DOHH2 (cell line): Measurements from ENCODE around the gene DOHH.

ENCODE experiments used
- H3F3A ChIP-seq: fragments of 200-600 bp; sonication (generic), shearing (Covaris generic); 2 replicates; pipeline ENCODE4 v1.6.0; 2016; ENCODE audit warnings: antibody characterized with exemption, mild to moderate bottlenecking; ENCODE audit not compliant: control insufficient read depth, insufficient read depth
- H3K27ac ChIP-seq: fragments of 200-600 bp; sonication (generic); 2 replicates; pipeline ENCODE4 v1.5.1; 2014; ENCODE audit warnings: low read depth, mild to moderate bottlenecking, low read length, moderate library complexity
- H3K27me3 ChIP-seq: fragments of 200-600 bp; sonication (generic); 2 replicates; pipeline ENCODE4 v1.6.1; 2014; ENCODE audit warnings: mild to moderate bottlenecking, low read length, mixed read lengths; ENCODE audit not compliant: control insufficient read depth
- H3K36me3 ChIP-seq: fragments of 200-600 bp; sonication (generic); 2 replicates; pipeline ENCODE4 v1.6.1; 2014; ENCODE audit warnings: mild to moderate bottlenecking, low read length, moderate library complexity, mixed read lengths; ENCODE audit not compliant: control insufficient read depth
- H3K4me1 ChIP-seq: fragments of 200-600 bp; sonication (generic); 2 replicates; pipeline ENCODE4 v1.6.1; 2014; ENCODE audit warnings: mild to moderate bottlenecking, low read length, mixed read lengths; ENCODE audit not compliant: control insufficient read depth
- H3K4me2 ChIP-seq: fragments of 200-600 bp; sonication (generic); 2 replicates; pipeline ENCODE4 v1.6.0; 2014; ENCODE audit warnings: mild to moderate bottlenecking, low read length, moderate library complexity
- H3K4me3 ChIP-seq: fragments of 200-600 bp; sonication (generic); 2 replicates; pipeline ENCODE4 v1.5.1; 2014; ENCODE audit warnings: mild to moderate bottlenecking, low read length, mixed read lengths
- H3K79me2 ChIP-seq: fragments of 200-600 bp; sonication (generic); 2 replicates; pipeline ENCODE4 v1.6.1; 2014; ENCODE audit warnings: mild to moderate bottlenecking, low read length, mixed read lengths; ENCODE audit not compliant: control insufficient read depth
- H3K9me2 ChIP-seq: fragments of 200-600 bp; sonication (generic); replicated peaks from 2 replicates; pipeline ENCODE4 v1.6.1; 2014; ENCODE audit warnings: mild to moderate bottlenecking, low read length, mixed read lengths; ENCODE audit not compliant: control insufficient read depth
- H3K9me3 ChIP-seq: fragments of 200-600 bp; sonication (generic); 2 replicates; pipeline ENCODE4 v1.6.1; 2014; ENCODE audit warnings: antibody characterized with exemption, low read length, mixed read lengths; ENCODE audit not compliant: control insufficient read depth, insufficient read depth
- H4K20me1 ChIP-seq: fragments of 200-600 bp; sonication (generic); 2 replicates; pipeline ENCODE4 v1.6.0; 2014; ENCODE audit warnings: low read depth, mild to moderate bottlenecking, antibody characterized with exemption, low read length, moderate library complexity; ENCODE audit not compliant: control insufficient read depth, insufficient read depth
- EZH2phosphoT487 ChIP-seq: fragments of 200-600 bp; sonication (generic); IDR thresholded peaks from 2 replicates; pipeline ENCODE4 v1.6.1; 2017; ENCODE audit warnings: borderline replicate concordance, mild to moderate bottlenecking, antibody characterized with exemption, low read length, moderate library complexity, mixed read lengths
- TF ChIP-seq, protein P1 (sequence below): fragments of 200-600 bp; sonication (generic); IDR thresholded peaks from one replicate; pipeline ENCODE4 v1.5.1; 2014; ENCODE audit warnings: antibody characterized with exemption, mild to moderate bottlenecking, low read depth, low read length; ENCODE audit not compliant: poor library complexity, severe bottlenecking

DOHH gene

GRCh38 chr19:3545669-3546034 lies 45.2 kb upstream of the DOHH start:
- no peak overlapping the region for H3K27ac ChIP-seq
- no peak overlapping the region for H3K4me2 ChIP-seq
- H3K36me3 ChIP-seq = peaks cover 50% of the 10 kb centered on the region
- no peaks in the 10 kb centered on the region for H3K4me1 ChIP-seq
- peaks cover 8% of the 10 kb centered on the region; the same call in 1 of the 2 replicates for H4K20me1 ChIP-seq
- peaks cover 9% of the 10 kb centered on the region for H3F3A ChIP-seq
- H3K79me2 ChIP-seq = peaks cover 2% of the 10 kb centered on the region; the same call in 1 of the 2 replicates
- H3K9me3 ChIP-seq = no peaks in the 10 kb centered on the region
- H3K4me3 ChIP-seq = no peak overlapping the region
- H3K27me3 ChIP-seq = no peaks in the 10 kb centered on the region
- no peaks in the 10 kb centered on the region for H3K9me2 ChIP-seq
- no peak for TF ChIP-seq EZH2phosphoT487
- TF ChIP-seq, protein P1, sequence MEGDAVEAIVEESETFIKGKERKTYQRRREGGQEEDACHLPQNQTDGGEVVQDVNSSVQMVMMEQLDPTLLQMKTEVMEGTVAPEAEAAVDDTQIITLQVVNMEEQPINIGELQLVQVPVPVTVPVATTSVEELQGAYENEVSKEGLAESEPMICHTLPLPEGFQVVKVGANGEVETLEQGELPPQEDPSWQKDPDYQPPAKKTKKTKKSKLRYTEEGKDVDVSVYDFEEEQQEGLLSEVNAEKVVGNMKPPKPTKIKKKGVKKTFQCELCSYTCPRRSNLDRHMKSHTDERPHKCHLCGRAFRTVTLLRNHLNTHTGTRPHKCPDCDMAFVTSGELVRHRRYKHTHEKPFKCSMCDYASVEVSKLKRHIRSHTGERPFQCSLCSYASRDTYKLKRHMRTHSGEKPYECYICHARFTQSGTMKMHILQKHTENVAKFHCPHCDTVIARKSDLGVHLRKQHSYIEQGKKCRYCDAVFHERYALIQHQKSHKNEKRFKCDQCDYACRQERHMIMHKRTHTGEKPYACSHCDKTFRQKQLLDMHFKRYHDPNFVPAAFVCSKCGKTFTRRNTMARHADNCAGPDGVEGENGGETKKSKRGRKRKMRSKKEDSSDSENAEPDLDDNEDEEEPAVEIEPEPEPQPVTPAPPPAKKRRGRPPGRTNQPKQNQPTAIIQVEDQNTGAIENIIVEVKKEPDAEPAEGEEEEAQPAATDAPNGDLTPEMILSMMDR = no peak

DNA sequence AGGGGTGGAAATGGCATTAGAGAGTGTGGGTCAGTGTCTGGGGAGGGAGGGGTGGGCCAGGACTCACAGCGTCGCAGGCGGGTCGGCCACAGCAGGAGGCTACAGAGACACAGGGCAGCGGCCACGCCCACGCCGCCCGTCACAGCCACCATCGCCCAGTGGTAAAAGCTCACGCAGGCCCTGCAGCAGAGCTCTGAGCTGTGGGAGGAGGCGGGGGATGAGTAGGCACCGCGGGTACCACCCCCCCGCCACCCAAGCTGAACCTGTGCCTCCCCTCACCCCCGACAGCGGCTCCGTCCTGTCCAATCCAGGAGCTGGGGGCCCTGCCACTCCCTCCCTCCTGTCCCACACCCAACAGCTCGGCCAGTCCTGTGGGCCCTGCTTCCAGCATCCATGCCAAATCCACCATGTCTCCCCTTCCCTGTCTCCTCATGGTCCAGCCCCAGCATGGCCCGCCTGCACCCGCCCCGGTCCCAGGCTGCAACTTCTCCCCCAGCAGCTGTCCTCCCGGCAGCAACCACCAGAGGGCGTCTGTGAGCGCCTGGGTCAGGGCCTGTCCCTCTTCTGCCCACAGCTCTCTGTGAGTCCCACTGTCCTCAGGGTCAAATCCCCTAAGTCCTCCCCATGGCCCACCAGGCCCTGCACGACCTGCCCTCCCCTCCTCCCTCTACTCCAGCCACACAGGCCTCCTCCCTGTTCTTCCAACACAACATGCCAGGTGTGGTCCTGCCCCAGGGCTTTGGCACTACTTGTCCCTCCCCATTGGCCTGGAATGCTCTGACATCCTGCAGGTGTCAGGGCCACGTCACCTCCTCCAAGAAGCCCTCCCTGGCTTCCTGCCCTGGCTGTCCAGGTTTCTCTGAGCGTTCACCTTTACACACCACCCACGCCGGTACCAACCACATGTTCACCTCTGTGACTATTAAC lies 44.5 kb upstream of the DOHH start:
- Histone ChIP-seq H3K4me3 (no peak overlapping the region), H3K9me2 (no peaks in the 10 kb centered on the region)
- TF ChIP-seq EZH2phosphoT487 = no peak
- TF ChIP-seq, protein P1 = peak; percentile 98

DNA sequence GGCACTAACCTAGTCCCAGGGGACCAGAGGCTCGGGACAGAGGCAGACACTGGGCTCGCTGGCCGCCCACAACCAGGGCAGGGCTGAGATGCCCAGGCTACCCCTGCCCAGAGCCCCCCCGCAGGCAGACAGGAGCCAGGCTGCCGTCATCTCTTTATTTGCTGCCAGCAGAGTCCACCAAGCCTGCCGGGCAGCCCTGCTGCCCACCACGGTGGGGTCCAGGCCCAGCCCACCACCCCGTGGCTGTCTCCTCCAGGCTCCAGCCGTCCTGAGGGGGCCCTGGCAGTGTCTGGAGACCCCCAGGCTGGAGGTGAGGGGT lies 43.5 kb upstream of the DOHH start:
- H3K27me3 ChIP-seq = no peaks in the 10 kb centered on the region
- peaks cover 8% of the 10 kb centered on the region; the same call in 1 of the 2 replicates for H4K20me1 ChIP-seq
- H3F3A ChIP-seq = peaks cover 9% of the 10 kb centered on the region
- peaks cover 2% of the 10 kb centered on the region; the same call in 1 of the 2 replicates for H3K79me2 ChIP-seq
- H3K27ac ChIP-seq = no peak overlapping the region
- no peak for TF ChIP-seq EZH2phosphoT487
- TF ChIP-seq, protein P1 = no peak
- no peaks in the 10 kb centered on the region for H3K9me3 ChIP-seq
- no peaks in the 10 kb centered on the region for H3K9me2 ChIP-seq
- H3K4me1 ChIP-seq = no peaks in the 10 kb centered on the region
- no peak overlapping the region for H3K4me2 ChIP-seq
- H3K36me3 ChIP-seq = peaks cover 54% of the 10 kb centered on the region
- H3K4me3 ChIP-seq = no peak overlapping the region

More for the DNA sequence above, 44.5 kb upstream of the DOHH start:
- H3K4me2 ChIP-seq = no peak overlapping the region
- H4K20me1 ChIP-seq = peaks cover 8% of the 10 kb centered on the region; the same call in 1 of the 2 replicates
- peaks cover 9% of the 10 kb centered on the region for H3F3A ChIP-seq
- H3K27ac ChIP-seq = no peak overlapping the region
- H3K9me3 ChIP-seq = no peaks in the 10 kb centered on the region
- no peaks in the 10 kb centered on the region for H3K4me1 ChIP-seq
- H3K36me3 ChIP-seq = peaks cover 50% of the 10 kb centered on the region
- H3K27me3 ChIP-seq = no peaks in the 10 kb centered on the region
- peaks cover 2% of the 10 kb centered on the region; the same call in 1 of the 2 replicates for H3K79me2 ChIP-seq
